ENCODE results near the gene RPS6KC1. TPM values are rescaled to one million over a fixed set of nuclear protein-coding genes. Genes with fewer than 3 reads are reported as not detected.

Gene RPS6KC1
- total and polyA plus RNA-seq, 2 donors (not counting 1 experiment from before 2014, with no cell fraction given) = 2.4 to 19.0 TPM

DNA sequence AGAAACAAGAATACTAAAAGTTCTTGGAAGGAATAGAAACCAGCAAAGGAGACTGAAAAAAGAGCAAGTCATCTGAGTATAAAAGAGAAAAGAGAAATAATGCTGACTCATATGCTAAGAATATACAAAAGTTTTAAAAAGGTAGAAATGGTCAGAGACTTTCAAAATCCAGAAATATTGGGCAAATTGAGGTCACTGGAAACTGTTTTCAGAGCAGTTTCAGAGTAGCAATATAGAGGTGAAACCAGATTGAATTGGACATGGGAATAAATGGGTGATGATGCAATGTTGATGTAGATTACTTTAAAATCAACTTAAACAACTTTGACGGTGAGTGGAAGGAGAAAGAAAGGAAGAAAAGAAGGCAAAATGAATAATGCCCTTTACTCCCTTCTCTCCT is 1.8 kb upstream of the RPS6KC1 start:
- Mint-ChIP-seq H3K4me1 (peaks cover 22% of the 10 kb centered on the region), H3K9me3 (ENCODE audit: insufficient read depth) (peaks cover 3% of the 10 kb centered on the region), H3K4me3 (peak overlapping the region; percentile 51), H3K27ac (no peak overlapping the region), H3K27me3 (peaks cover 21% of the 10 kb centered on the region)
- no peak overlapping the region for H3K4me2 ChIP-seq (replicated peaks; ENCODE audit: low read depth, low read length, poor library complexity, severe bottlenecking)
- no peaks in the 10 kb centered on the region for H4K20me1 ChIP-seq (ENCODE audit: control insufficient read depth, insufficient read depth, low read length, poor library complexity, severe bottlenecking)
- H3K9ac ChIP-seq (ENCODE audit: low read length) = no peak overlapping the region
- H3K36me3 ChIP-seq (replicated peaks in 1 of 2; ENCODE audit: control extremely low read depth in 1 of 2, control insufficient read depth in 1 of 2, extremely low read depth in 1 of 2, insufficient read depth in 2 of 2, low read length in 1 of 2) = no peaks in the 10 kb centered on the region
- ChIA-PET CTCF (no interaction called here), POLR2A (no interaction called here)
- no peak overlapping the region for H3K4me3 ChIP-seq (ENCODE audit: control extremely low read depth in 1 of 5, extremely low read depth in 1 of 5, insufficient read depth in 1 of 5, low read depth in 2 of 5, low read length in 4 of 5)
- H2AFZ ChIP-seq (ENCODE audit: insufficient read depth, low read depth, low read length, poor library complexity, severe bottlenecking) = no peak overlapping the region
- H3K27ac ChIP-seq (ENCODE audit: low read length in 2 of 2) = no peak overlapping the region
- H3K4me1 ChIP-seq (ENCODE audit: control insufficient read depth in 2 of 2, insufficient read depth in 2 of 2, low read length in 2 of 2) = peaks cover 12 to 13% of the 10 kb centered on the region in 2 donors
- no peak for TF ChIP-seq EZH2 (IDR thresholded peaks at IDR 0.05; ENCODE audit: borderline replicate concordance, insufficient read depth, low read depth, low read length, poor library complexity, severe bottlenecking)
- TF ChIP-seq, protein P1, sequence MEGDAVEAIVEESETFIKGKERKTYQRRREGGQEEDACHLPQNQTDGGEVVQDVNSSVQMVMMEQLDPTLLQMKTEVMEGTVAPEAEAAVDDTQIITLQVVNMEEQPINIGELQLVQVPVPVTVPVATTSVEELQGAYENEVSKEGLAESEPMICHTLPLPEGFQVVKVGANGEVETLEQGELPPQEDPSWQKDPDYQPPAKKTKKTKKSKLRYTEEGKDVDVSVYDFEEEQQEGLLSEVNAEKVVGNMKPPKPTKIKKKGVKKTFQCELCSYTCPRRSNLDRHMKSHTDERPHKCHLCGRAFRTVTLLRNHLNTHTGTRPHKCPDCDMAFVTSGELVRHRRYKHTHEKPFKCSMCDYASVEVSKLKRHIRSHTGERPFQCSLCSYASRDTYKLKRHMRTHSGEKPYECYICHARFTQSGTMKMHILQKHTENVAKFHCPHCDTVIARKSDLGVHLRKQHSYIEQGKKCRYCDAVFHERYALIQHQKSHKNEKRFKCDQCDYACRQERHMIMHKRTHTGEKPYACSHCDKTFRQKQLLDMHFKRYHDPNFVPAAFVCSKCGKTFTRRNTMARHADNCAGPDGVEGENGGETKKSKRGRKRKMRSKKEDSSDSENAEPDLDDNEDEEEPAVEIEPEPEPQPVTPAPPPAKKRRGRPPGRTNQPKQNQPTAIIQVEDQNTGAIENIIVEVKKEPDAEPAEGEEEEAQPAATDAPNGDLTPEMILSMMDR (IDR thresholded peaks at IDR 0.05) = no peak
- no CpG with 5 or more reads among the region's 1 CpG for WGBS (ENCODE audit: insufficient coverage)
- H3K79me2 ChIP-seq (ENCODE audit: control insufficient read depth, insufficient read depth, low read length) = peaks cover 30% of the 10 kb centered on the region
- intact Hi-C loops (cut with micrococcal nuclease) = no loop called here
- H3K9me3 ChIP-seq (ENCODE audit: control extremely low read depth in 1 of 3, control insufficient read depth in 2 of 3, insufficient read depth in 1 of 3, low read length in 2 of 3) = peaks cover 0 to 5% (median 0%) of the 10 kb centered on the region in 3 donors
- H3K27me3 ChIP-seq (replicated peaks in 1 of 4; ENCODE audit: control extremely low read depth in 1 of 4, control insufficient read depth in 3 of 4, insufficient read depth in 4 of 4, low read length in 3 of 4) = peaks cover 0 to 6% (median under 1%) of the 10 kb centered on the region in 4 experiments
- DNase-seq (no peak), ATAC-seq (ENCODE audit: low read depth) (no peak)

DNA sequence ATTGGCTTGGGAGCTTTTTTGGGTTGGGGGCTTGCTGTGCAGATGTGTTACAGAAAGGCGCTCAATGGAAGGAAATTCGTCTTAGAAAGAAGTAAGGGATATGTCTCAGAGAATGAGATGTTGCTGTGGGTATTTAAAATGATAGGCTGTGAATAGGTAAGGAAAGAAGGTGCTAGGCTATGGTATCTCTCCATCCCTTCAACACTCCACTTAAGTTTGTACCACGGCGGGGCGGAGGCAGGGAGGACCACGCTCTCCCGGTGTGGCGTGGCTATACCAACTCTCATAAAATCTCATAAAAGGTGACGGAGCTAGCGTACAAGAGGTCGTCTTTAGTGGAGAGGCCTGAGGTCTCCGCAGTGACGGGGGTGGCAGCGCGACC is 305 bp upstream of the RPS6KC1 start:
- Histone ChIP-seq H3K9ac (ENCODE audit: low read length) (peak overlapping the region; percentile 79), H3K27me3 (replicated peaks in 1 of 4; ENCODE audit: control extremely low read depth in 1 of 4, control insufficient read depth in 3 of 4, insufficient read depth in 4 of 4, low read length in 3 of 4) (peaks cover 0 to 6% (median under 1%) of the 10 kb centered on the region in 4 experiments), H3K4me2 (replicated peaks; ENCODE audit: low read depth, low read length, poor library complexity, severe bottlenecking) (peak overlapping the region; percentile 82), H2AFZ (ENCODE audit: insufficient read depth, low read depth, low read length, poor library complexity, severe bottlenecking) (peak overlapping the region; percentile 99), H3K36me3 (replicated peaks in 1 of 2; ENCODE audit: control extremely low read depth in 1 of 2, control insufficient read depth in 1 of 2, extremely low read depth in 1 of 2, insufficient read depth in 2 of 2, low read length in 1 of 2) (no peaks in the 10 kb centered on the region), H3K4me1 (ENCODE audit: control insufficient read depth in 2 of 2, insufficient read depth in 2 of 2, low read length in 2 of 2) (peaks cover 12 to 13% of the 10 kb centered on the region in 2 donors), H3K27ac (ENCODE audit: low read length in 2 of 2) (peak overlapping the region; percentile 69 to 71), H3K4me3 (ENCODE audit: control extremely low read depth in 1 of 5, extremely low read depth in 1 of 5, insufficient read depth in 1 of 5, low read depth in 2 of 5, low read length in 4 of 5) (peak overlapping the region; percentile 77 to 87 (median 82)), H3K79me2 (ENCODE audit: control insufficient read depth, insufficient read depth, low read length) (peaks cover 38% of the 10 kb centered on the region), H4K20me1 (ENCODE audit: control insufficient read depth, insufficient read depth, low read length, poor library complexity, severe bottlenecking) (no peaks in the 10 kb centered on the region), H3K9me3 (ENCODE audit: control extremely low read depth in 1 of 3, control insufficient read depth in 2 of 3, insufficient read depth in 1 of 3, low read length in 2 of 3) (peaks cover 0 to 5% (median 0%) of the 10 kb centered on the region in 3 donors)
- CTCF ChIA-PET = interaction anchor here (0.7 to 1.0 kb wide), 3 partner anchors 35 to 269 kb away, joined by 3 read pairs; partner anchors contain the start of genes ANGEL2, NSL1 and TATDN3
- H3K4me3 Mint-ChIP-seq = peak overlapping the region; percentile 97
- intact Hi-C loops (cut with micrococcal nuclease) = loop anchor here (1.0 kb wide), 2 partner anchors 35 to 259 kb away; partner anchors contain the start of genes ANGEL2, NSL1 and TATDN3
- TF ChIP-seq, protein P1 (IDR thresholded peaks at IDR 0.05) = no peak
- TF ChIP-seq EZH2 (IDR thresholded peaks at IDR 0.05; ENCODE audit: borderline replicate concordance, insufficient read depth, low read depth, low read length, poor library complexity, severe bottlenecking) = no peak
- WGBS (ENCODE audit: insufficient coverage) = 29% methylated on average over 10 of the region's 15 CpGs
- H3K9me3 Mint-ChIP-seq (ENCODE audit: insufficient read depth) = peaks cover 3% of the 10 kb centered on the region
- peaks cover 22% of the 10 kb centered on the region for H3K4me1 Mint-ChIP-seq
- POLR2A ChIA-PET = interaction anchor here (1.8 kb wide), 1 partner anchor 36 kb away, joined by 7 read pairs; no protein-coding TSS in a partner anchor
- peaks cover 18% of the 10 kb centered on the region for H3K27me3 Mint-ChIP-seq
- DNase-seq = no peak
- peak overlapping the region; percentile 86 for H3K27ac Mint-ChIP-seq
- ATAC-seq (ENCODE audit: low read depth) = peak; percentile 14
